ENCODE measurements around the gene LIN28B. TPM values are rescaled to one million over a fixed set of nuclear protein-coding genes. Genes with fewer than 3 reads are reported as not detected.

Gene LIN28B
- total and polyA plus RNA-seq, 8 donors, result 0.22 TPM; not detected in 7

DNA sequence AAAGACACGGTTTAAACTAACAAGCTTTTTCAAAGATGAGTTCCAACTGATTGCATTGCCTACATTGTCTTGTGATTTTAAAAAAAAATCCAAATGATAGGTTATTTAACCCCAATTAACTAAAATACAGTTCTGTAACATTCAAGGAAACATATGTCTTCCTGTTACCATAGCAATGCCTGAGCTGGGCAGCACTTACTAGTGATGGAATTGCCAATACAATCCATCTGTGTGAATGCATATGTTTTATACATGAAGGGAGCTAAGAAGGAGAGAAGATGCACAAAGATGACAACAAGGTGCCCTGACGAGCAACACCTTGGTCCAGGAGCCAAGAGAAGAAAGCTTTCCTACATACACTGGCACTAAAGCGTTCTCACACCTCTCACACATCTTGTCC lies 154.2 kb downstream of the LIN28B start:
- no peak for FAIRE-seq
- Histone ChIP-seq H3K27ac (no peak overlapping the region), H3K27me3 (no peaks in the 10 kb centered on the region), H3K9me3 (no peaks in the 10 kb centered on the region), H3K4me3 (no peak overlapping the region), H3K36me3 (no peaks in the 10 kb centered on the region), H3K4me1 (no peaks in the 10 kb centered on the region)
- DNase-seq, result no peak
- no peak for ATAC-seq
- TF ChIP-seq, protein P1, sequence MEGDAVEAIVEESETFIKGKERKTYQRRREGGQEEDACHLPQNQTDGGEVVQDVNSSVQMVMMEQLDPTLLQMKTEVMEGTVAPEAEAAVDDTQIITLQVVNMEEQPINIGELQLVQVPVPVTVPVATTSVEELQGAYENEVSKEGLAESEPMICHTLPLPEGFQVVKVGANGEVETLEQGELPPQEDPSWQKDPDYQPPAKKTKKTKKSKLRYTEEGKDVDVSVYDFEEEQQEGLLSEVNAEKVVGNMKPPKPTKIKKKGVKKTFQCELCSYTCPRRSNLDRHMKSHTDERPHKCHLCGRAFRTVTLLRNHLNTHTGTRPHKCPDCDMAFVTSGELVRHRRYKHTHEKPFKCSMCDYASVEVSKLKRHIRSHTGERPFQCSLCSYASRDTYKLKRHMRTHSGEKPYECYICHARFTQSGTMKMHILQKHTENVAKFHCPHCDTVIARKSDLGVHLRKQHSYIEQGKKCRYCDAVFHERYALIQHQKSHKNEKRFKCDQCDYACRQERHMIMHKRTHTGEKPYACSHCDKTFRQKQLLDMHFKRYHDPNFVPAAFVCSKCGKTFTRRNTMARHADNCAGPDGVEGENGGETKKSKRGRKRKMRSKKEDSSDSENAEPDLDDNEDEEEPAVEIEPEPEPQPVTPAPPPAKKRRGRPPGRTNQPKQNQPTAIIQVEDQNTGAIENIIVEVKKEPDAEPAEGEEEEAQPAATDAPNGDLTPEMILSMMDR (IDR thresholded peaks at IDR 0.05), result no peak
- intact Hi-C loops (cut with DNase I), result no loop called here
- WGBS, 2 donors, result 56 to 74% methylated on average over 3 of the region's 3 CpGs

DNA sequence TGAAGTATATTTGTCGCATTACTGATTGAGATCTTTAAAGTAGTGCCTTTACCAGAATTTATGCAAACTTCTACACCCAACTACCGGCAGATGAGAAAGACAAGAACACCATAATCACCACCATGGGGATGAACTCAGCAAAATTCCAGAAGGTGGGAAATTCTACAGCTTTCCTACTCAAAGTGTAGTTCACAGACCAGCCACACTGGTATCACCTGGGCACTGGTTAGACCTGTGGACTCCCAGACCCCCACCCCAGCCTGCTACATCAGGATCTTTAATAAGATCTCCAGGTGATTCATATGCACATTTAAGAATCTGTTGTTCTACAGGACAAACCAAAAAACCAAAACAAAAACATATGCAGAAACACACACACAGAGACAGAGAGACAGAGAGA lies 155.0 kb downstream of the LIN28B start:
- Histone ChIP-seq H3K27me3 (no peaks in the 10 kb centered on the region), H3K4me3 (no peak overlapping the region), H3K36me3 (no peaks in the 10 kb centered on the region), H3K27ac (no peak overlapping the region), H3K4me1 (no peaks in the 10 kb centered on the region), H3K9me3 (no peaks in the 10 kb centered on the region)
- 89 to 92% methylated on average over 2 of the region's 2 CpGs for WGBS, 2 donors
- TF ChIP-seq, protein P1 (IDR thresholded peaks at IDR 0.05), result no peak
- no peak for FAIRE-seq
- intact Hi-C loops (cut with DNase I), result no loop called here
- DNase-seq, result no peak
- no peak for ATAC-seq

DNA sequence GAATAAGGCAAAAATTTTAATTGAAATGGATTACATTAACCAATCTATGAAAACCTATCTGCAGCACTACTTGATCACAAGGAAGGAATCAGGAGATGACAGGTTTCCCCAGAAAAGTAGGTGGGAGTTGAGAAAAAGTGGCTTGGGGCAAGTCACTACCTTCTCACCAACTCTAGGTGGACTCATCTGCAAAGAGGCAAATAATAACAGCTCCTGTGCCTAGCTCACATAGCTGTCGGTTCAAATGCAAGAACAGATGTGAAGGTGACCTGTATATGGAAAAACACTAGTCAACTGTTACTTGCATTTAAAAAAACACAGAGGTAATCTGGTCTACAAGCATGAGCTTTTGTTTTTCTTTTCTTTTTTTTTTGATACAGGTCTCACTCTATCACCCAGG lies 155.7 kb downstream of the LIN28B start:
- no peak for DNase-seq
- TF ChIP-seq, protein P1 (IDR thresholded peaks at IDR 0.05), result no peak
- Histone ChIP-seq H3K4me1 (no peaks in the 10 kb centered on the region), H3K36me3 (no peaks in the 10 kb centered on the region), H3K4me3 (no peak overlapping the region), H3K9me3 (no peaks in the 10 kb centered on the region), H3K27me3 (no peaks in the 10 kb centered on the region), H3K27ac (no peak overlapping the region)
- intact Hi-C loops (cut with DNase I), result no loop called here
- WGBS, 2 donors, result 95 to 96% methylated on average over 1 of the region's 1 CpG
- no peak for ATAC-seq
- no peak for FAIRE-seq

DNA sequence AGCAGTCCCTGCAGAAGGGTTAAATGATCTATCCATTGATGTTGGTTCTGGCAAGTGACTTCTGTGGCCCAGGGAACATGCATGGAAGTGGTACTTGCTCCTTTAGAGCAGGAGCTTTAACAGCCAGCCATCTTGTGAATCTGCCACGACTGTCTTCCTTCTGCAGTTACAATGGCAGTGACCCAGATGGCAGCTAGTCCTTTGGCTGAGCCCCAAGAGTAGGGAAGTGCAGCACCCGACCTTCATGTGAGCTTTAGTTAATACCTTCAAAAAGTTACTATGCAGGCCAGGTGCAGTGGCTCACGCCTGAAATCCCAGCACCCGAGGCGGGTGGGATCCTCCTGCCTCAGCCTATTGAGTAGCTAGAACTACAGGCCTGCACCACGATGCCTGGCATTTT lies 156.5 kb downstream of the LIN28B start:
- no peak for FAIRE-seq
- TF ChIP-seq, protein P1 (IDR thresholded peaks at IDR 0.05), result no peak
- ATAC-seq, result no peak
- H3K4me1 ChIP-seq, result no peaks in the 10 kb centered on the region
- no peaks in the 10 kb centered on the region for H3K27me3 ChIP-seq
- WGBS, 2 donors, result 44 to 47% methylated on average over 6 of the region's 6 CpGs
- H3K27ac ChIP-seq, result no peak overlapping the region
- intact Hi-C loops (cut with DNase I), result no loop called here
- H3K4me3 ChIP-seq, result no peak overlapping the region
- no peak for DNase-seq
- H3K9me3 ChIP-seq, result no peaks in the 10 kb centered on the region
- H3K36me3 ChIP-seq, result no peaks in the 10 kb centered on the region

DNA sequence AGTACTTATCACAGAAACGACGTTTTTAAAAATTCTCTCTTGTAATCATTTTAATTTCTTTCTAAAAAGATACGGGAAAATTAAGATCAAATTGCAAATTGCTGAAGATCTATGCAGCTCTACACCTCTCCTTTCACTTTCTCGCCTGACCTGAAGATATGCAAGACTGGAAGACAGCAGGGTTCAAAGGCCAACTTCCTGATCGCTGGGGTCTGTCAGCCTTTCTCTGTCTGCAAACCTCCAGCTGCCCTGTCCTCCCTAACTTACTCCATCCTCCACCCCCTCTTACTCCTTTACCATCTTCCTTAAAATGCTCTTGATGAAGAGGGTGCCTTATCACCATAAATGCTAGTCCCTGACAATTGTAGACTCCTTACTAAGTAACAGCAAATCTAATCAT lies 159.2 kb downstream of the LIN28B start:
- 55 to 71% methylated on average over 5 of the region's 5 CpGs for WGBS, 2 donors
- Histone ChIP-seq H3K27me3 (no peaks in the 10 kb centered on the region), H3K4me3 (no peak overlapping the region), H3K27ac (no peak overlapping the region), H3K9me3 (no peaks in the 10 kb centered on the region), H3K36me3 (no peaks in the 10 kb centered on the region), H3K4me1 (no peaks in the 10 kb centered on the region)
- DNase-seq (no peak), ATAC-seq (no peak), FAIRE-seq (no peak)
- TF ChIP-seq, protein P1 (IDR thresholded peaks at IDR 0.05), result no peak
- intact Hi-C loops (cut with DNase I), result no loop called here
